B cell (primary cell): Measurements from ENCODE around the gene GSE1. TPM values are rescaled to one million over a fixed set of nuclear protein-coding genes. Genes with fewer than 3 reads are reported as not detected.

Experiments used
- ATAC-seq: fragments of 200-7000 bp; cut with Tn5 transposase; one replicate; pipeline ENCODE4 v1.10.0; 2021; ENCODE audit warnings: low read depth, mild to moderate bottlenecking, moderate number of reproducible peaks, moderate library complexity
- CTCF ChIA-PET: fragments of 350-600 bp; sonication (Branson Sonifier 250); formaldehyde crosslinking; loops from one replicate; lab custom pipeline; 2021; ENCODE audit warnings: antibody characterized with exemption, inconsistent platforms; lab: Charles Lee
- POLR2A ChIA-PET: fragments of 350-600 bp; sonication (Branson Sonifier 250); formaldehyde crosslinking; loops from one replicate; lab custom pipeline; 2021; ENCODE audit warnings: antibody characterized with exemption; lab: Charles Lee
- DNase-seq: peaks from one replicate; pipeline ENCODE4 v3.0.0; 2013
- H2AFZ ChIP-seq: 2 replicates; pipeline ENCODE4 v1.6.1; 2012; ENCODE audit warnings: mild to moderate bottlenecking, low read depth, low read length; ENCODE audit not compliant: insufficient read depth, poor library complexity, severe bottlenecking
- H3K27ac ChIP-seq, 2 donors: 1 replicate in 1 of 2; 2 replicates in 1 of 2; pipeline ENCODE4 v1.5.1; 2012 to 2013; ENCODE audit warnings: low read length in 2 of 2, mild to moderate bottlenecking in 2 of 2, moderate library complexity in 1 of 2
- H3K27me3 ChIP-seq, 4 experiments: fragments of 200-600 bp in 1 of 4; sonication (generic) in 1 of 4; replicated peaks in 1 of 4; 1 replicate in 2 of 4; 2 replicates in 2 of 4; pipeline versions ENCODE4 v1.6.1 to v1.7.0; 2013 to 2016; ENCODE audit warnings: low read length in 3 of 4, mild to moderate bottlenecking in 2 of 4, mixed read lengths in 1 of 4, moderate library complexity in 1 of 4; ENCODE audit not compliant: insufficient read depth in 4 of 4, control insufficient read depth in 3 of 4; ENCODE audit errors: control extremely low read depth in 1 of 4
- H3K36me3 ChIP-seq, 2 experiments: replicated peaks in 1 of 2; 1 replicate in 1 of 2; 2 replicates in 1 of 2; pipeline versions ENCODE4 v1.6.1 to v1.7.1; 2013; ENCODE audit warnings: low read length in 1 of 2; ENCODE audit not compliant: insufficient read depth in 2 of 2, control insufficient read depth in 1 of 2; ENCODE audit errors: control extremely low read depth in 1 of 2, extremely low read depth in 1 of 2
- H3K4me1 ChIP-seq, 2 donors: fragments of 200-600 bp in 1 of 2; sonication (generic) in 1 of 2; 1 replicate in 1 of 2; 2 replicates in 1 of 2; pipeline versions ENCODE4 v1.5.1 to v1.6.1; 2013 to 2017; ENCODE audit warnings: low read length in 2 of 2; ENCODE audit not compliant: control insufficient read depth in 2 of 2, insufficient read depth in 2 of 2
- H3K4me2 ChIP-seq: replicated peaks from 2 replicates; pipeline ENCODE3; 2012; ENCODE audit warnings: mild to moderate bottlenecking, low read depth, low read length; ENCODE audit not compliant: poor library complexity, severe bottlenecking
- H3K4me3 ChIP-seq, 5 experiments: fragments of 200-600 bp in 1 of 5; sonication (generic) in 1 of 5; 1 replicate in 3 of 5; 2 replicates in 2 of 5; pipeline versions ENCODE4 v1.5.1 to v1.7.0; 2011 to 2016; ENCODE audit warnings: low read length in 4 of 5, mild to moderate bottlenecking in 4 of 5, low read depth in 2 of 5, control low read depth in 1 of 5, moderate library complexity in 1 of 5; ENCODE audit not compliant: insufficient read depth in 1 of 5; ENCODE audit errors: control extremely low read depth in 1 of 5, extremely low read depth in 1 of 5
- H3K79me2 ChIP-seq: fragments of 200-600 bp; sonication (generic); one replicate; pipeline ENCODE4 v1.6.0; 2016; ENCODE audit warnings: low read length; ENCODE audit not compliant: control insufficient read depth, insufficient read depth
- H3K9ac ChIP-seq: fragments of 200-600 bp; sonication (generic); 2 replicates; pipeline ENCODE4 v1.6.1; 2017; ENCODE audit warnings: mild to moderate bottlenecking, low read length, moderate library complexity
- H3K9me3 ChIP-seq, 3 donors: one replicate each; pipeline versions ENCODE4 v1.6.1 to v1.7.1; 2013; ENCODE audit warnings: low read length in 2 of 3; ENCODE audit not compliant: control insufficient read depth in 2 of 3, insufficient read depth in 1 of 3; ENCODE audit errors: control extremely low read depth in 1 of 3
- H4K20me1 ChIP-seq: 2 replicates; pipeline ENCODE4 v1.6.0; 2012; ENCODE audit warnings: mild to moderate bottlenecking, low read length; ENCODE audit not compliant: insufficient read depth, control insufficient read depth, poor library complexity, severe bottlenecking
- H3K27ac Mint-ChIP-seq: one replicate; pipeline ENCODE4 v1.8.0; 2021; ENCODE audit warnings: mixed read lengths
- H3K27me3 Mint-ChIP-seq: one replicate; pipeline ENCODE4 v1.8.0; 2021; ENCODE audit warnings: mixed read lengths
- H3K4me1 Mint-ChIP-seq: one replicate; pipeline ENCODE4 v1.8.0; 2021; ENCODE audit warnings: mixed read lengths
- H3K4me3 Mint-ChIP-seq: one replicate; pipeline ENCODE4 v1.8.0; 2021; ENCODE audit warnings: mixed read lengths
- H3K9me3 Mint-ChIP-seq: one replicate; pipeline ENCODE4 v1.8.0; 2022; ENCODE audit warnings: mixed read lengths; ENCODE audit not compliant: insufficient read depth
- EZH2 ChIP-seq: IDR thresholded peaks from 2 replicates; pipeline ENCODE4 v1.6.1; 2012; ENCODE audit warnings: borderline replicate concordance, low read depth, mild to moderate bottlenecking, moderate library complexity, low read length; ENCODE audit not compliant: insufficient read depth, poor library complexity, severe bottlenecking
- WGBS: methylation state at CpG from one replicate; pipeline ENCODE4 v1.1.5; 2013; ENCODE audit warnings: missing lambda C conversion rate; ENCODE audit not compliant: insufficient coverage; 5-methylcytosine and 5-hydroxymethylcytosine counted together
- intact Hi-C: fragments of 100-400 bp; cut with micrococcal nuclease; formaldehyde crosslinking; loops from one replicate; pipeline ENCODE4 v1.10.0; 2022
- polyA plus RNA-seq: library from polyadenylated mRNA; depleted of rRNA; stranded (reverse); fragments of >200 nt; gene quantifications from 2 replicates; pipeline ENCODE4 v1.2.3, GENCODE V29; 2012
- total RNA-seq, 2 donors: library from RNA; stranded (reverse); fragments of 120-200 nt in 1 of 2; gene quantifications; 1 replicate in 1 of 2; 2 replicates in 1 of 2; pipeline versions ENCODE4 v1.2.3 to v1.2.4, GENCODE V29; 2013 to 2022
- TF ChIP-seq, protein P1 (sequence below): fragments of 200-600 bp; IDR thresholded peaks from one replicate; pipeline ENCODE4 v1.8.0; 2022; ENCODE audit warnings: antibody characterized with exemption, mild to moderate bottlenecking

Gene GSE1
- total and polyA plus RNA-seq, 2 donors (not counting 1 experiment from before 2014, with no cell fraction given) = 57.3 to 76.1 TPM

DNA sequence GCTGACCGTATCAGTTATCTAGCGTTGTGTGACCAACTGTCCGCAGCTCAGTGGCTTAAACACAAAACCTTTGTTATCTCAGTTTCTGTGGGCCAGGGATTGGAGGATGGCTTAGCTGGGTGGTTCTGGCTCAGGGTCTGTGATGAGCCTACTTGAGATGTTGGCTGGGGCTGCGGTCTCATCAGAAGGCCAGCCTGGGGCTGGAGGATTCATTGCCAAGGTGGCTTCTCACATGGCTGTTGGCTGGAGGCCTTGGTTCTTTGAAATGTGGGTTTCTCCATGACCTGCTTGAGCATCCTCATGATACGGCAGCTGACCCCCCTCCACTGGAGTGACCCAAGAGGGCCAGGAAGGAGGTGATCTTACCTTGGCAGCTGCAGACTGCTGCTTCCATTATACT lies 16.7 kb downstream of the GSE1 start:
- intact Hi-C loops = no loop called here

DNA sequence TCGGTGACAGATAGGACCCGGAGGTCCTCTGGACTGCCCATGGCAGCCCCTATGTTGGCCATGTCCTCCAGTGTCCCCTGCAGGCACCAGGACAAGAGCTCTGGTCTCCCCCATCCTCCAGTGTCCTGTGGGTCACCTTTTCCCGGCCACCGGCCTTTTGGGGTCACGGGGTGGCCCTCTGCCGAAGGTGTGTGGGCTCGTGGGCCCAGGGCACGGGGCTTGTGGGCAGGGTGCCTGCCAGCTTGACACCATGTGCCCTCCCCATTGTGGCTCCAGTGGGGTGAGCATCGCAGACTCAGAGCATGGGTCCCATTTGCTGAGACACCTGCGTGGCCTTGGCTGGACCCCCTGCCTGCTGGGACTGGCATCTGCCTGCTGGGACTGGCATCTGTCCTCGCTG lies 18.1 kb downstream of the GSE1 start:
- Mint-ChIP-seq H3K27me3 (no peaks in the 10 kb centered on the region), H3K4me1 (peaks cover 18% of the 10 kb centered on the region), H3K9me3 (peaks cover 6% of the 10 kb centered on the region), H3K4me3 (no peak overlapping the region), H3K27ac (no peak overlapping the region)
- Histone ChIP-seq H3K9me3 (peaks cover 0 to 30% (median 12%) of the 10 kb centered on the region in 3 donors), H3K36me3 (peaks cover 0 to 22% of the 10 kb centered on the region in 2 experiments), H3K9ac (no peak overlapping the region), H4K20me1 (peaks cover 100% of the 10 kb centered on the region), H2AFZ (no peak overlapping the region), H3K79me2 (peaks cover 100% of the 10 kb centered on the region), H3K4me2 (no peak overlapping the region), H3K4me1 (peaks cover 0 to 9% of the 10 kb centered on the region in 2 donors), H3K4me3 (no peak overlapping the region), H3K27me3 (no peaks in the 10 kb centered on the region), H3K27ac (no peak overlapping the region)
- intact Hi-C loops = no loop called here
- POLR2A ChIA-PET = no interaction called here
- DNase-seq (no peak), ATAC-seq (no peak)
- 97% methylated on average over 11 of the region's 11 CpGs for WGBS
- TF ChIP-seq EZH2 = no peak
- TF ChIP-seq, protein P1, sequence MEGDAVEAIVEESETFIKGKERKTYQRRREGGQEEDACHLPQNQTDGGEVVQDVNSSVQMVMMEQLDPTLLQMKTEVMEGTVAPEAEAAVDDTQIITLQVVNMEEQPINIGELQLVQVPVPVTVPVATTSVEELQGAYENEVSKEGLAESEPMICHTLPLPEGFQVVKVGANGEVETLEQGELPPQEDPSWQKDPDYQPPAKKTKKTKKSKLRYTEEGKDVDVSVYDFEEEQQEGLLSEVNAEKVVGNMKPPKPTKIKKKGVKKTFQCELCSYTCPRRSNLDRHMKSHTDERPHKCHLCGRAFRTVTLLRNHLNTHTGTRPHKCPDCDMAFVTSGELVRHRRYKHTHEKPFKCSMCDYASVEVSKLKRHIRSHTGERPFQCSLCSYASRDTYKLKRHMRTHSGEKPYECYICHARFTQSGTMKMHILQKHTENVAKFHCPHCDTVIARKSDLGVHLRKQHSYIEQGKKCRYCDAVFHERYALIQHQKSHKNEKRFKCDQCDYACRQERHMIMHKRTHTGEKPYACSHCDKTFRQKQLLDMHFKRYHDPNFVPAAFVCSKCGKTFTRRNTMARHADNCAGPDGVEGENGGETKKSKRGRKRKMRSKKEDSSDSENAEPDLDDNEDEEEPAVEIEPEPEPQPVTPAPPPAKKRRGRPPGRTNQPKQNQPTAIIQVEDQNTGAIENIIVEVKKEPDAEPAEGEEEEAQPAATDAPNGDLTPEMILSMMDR = no peak
- CTCF ChIA-PET = no interaction called here

More for the DNA sequence above, 16.7 kb downstream of the GSE1 start:
- DNase-seq (no peak), ATAC-seq (no peak)
- Histone ChIP-seq H3K9me3 (peaks cover 0 to 30% (median 12%) of the 10 kb centered on the region in 3 donors), H4K20me1 (peaks cover 100% of the 10 kb centered on the region), H2AFZ (no peak overlapping the region), H3K4me3 (no peak overlapping the region), H3K27ac (no peak overlapping the region), H3K4me2 (no peak overlapping the region), H3K9ac (no peak overlapping the region), H3K36me3 (peaks cover 0 to 24% of the 10 kb centered on the region in 2 experiments), H3K79me2 (peaks cover 100% of the 10 kb centered on the region), H3K27me3 (no peaks in the 10 kb centered on the region), H3K4me1 (peaks cover 0 to 13% of the 10 kb centered on the region in 2 donors)
- ChIA-PET CTCF (no interaction called here), POLR2A (no interaction called here)
- TF ChIP-seq, protein P1 = no peak
- TF ChIP-seq EZH2 = no peak
- H3K4me1 Mint-ChIP-seq = peaks cover 26% of the 10 kb centered on the region
- H3K4me3 Mint-ChIP-seq = no peak overlapping the region
- peaks cover 6% of the 10 kb centered on the region for H3K9me3 Mint-ChIP-seq
- no peak overlapping the region for H3K27ac Mint-ChIP-seq
- no peaks in the 10 kb centered on the region for H3K27me3 Mint-ChIP-seq
- 97% methylated on average over 3 of the region's 5 CpGs for WGBS
